Measurements from ENCODE around the gene GNMT.

Gene GNMT

DNA sequence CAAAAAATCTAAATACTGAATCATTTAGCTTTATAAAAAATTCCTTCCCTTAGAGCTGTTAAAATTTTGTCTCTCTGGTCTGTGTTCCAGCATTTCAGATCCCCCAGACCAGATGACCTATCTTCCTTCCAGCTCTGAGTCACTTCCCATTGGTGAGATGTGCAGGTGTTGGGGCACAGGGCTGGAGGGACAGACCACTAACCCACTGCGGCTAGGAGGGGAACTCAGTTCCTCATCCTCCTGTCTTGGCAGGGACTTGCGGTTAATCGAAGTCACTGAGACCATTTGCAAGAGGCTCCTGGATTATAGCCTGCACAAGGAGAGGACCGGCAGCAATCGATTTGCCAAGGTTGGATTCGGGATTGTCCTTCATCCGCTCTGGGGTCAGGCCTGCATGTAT, 25.2 kb upstream of the GNMT start:
- POLR2A ChIA-PET = no interaction called here
- peak; percentile 25 to 66 (median 65) for DNase-seq
- H3K4me3 ChIP-seq (ENCODE audit: control insufficient read depth in 1 of 7, extremely low read depth in 1 of 7, insufficient read depth in 4 of 7, low read depth in 2 of 7, low read length in 6 of 7) = peak overlapping the region in 1 of 7 experiments; percentile 36
- H3K27ac ChIP-seq (ENCODE audit: insufficient read depth in 1 of 2, low read depth in 1 of 2, low read length in 2 of 2, poor library complexity in 1 of 2, severe bottlenecking in 2 of 2) = no peak overlapping the region
- peaks cover 21 to 74% (median 48%) of the 10 kb centered on the region in 4 experiments for H3K36me3 ChIP-seq (ENCODE audit: control insufficient read depth in 4 of 4, insufficient read depth in 4 of 4, low read length in 3 of 4)
- 83% methylated on average over 7 of the region's 7 CpGs for WGBS (ENCODE audit: insufficient coverage)
- no peaks in the 10 kb centered on the region for H3K27me3 ChIP-seq (replicated peaks in 2 of 5; ENCODE audit: control insufficient read depth in 4 of 5, insufficient read depth in 5 of 5, low read length in 4 of 5)
- CTCF ChIA-PET = no interaction called here
- H3K9me3 ChIP-seq (ENCODE audit: control extremely low read depth in 1 of 5, control insufficient read depth in 4 of 5, insufficient read depth in 2 of 5, low read depth in 1 of 5, low read length in 4 of 5) = no peaks in the 10 kb centered on the region
- H3K4me1 ChIP-seq (ENCODE audit: control extremely low read depth in 1 of 4, control insufficient read depth in 4 of 4, insufficient read depth in 4 of 4, low read length in 3 of 4) = peaks cover 16 to 56% (median 42%) of the 10 kb centered on the region in 4 experiments

DNA sequence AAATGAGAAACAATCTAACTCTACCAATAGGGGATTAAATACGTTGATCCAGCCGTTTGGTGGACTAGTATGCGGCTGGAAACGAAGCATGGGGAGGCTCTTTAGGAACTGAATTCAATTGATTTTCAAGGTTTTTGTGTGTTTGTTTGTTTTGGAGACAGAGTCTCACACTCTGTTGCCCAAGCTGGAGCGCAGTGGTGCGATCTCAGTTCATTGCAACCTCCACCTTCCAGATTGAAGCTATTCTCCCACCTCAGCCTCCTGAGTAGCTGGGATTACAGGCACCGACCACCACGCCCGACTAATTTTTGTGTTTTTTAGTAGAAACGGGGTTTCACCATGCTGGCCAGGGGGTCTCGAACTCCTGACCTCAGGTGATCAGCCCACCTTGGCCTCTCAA, 24.2 kb upstream of the GNMT start:
- peaks cover 21 to 81% (median 55%) of the 10 kb centered on the region in 4 experiments for H3K36me3 ChIP-seq (ENCODE audit: control insufficient read depth in 4 of 4, insufficient read depth in 4 of 4, low read length in 3 of 4)
- 97% methylated on average over 5 of the region's 11 CpGs for WGBS (ENCODE audit: insufficient coverage)
- no peaks in the 10 kb centered on the region for H3K9me3 ChIP-seq (ENCODE audit: control extremely low read depth in 1 of 5, control insufficient read depth in 4 of 5, insufficient read depth in 2 of 5, low read depth in 1 of 5, low read length in 4 of 5)
- peaks cover 9 to 45% (median 32%) of the 10 kb centered on the region in 4 experiments for H3K4me1 ChIP-seq (ENCODE audit: control extremely low read depth in 1 of 4, control insufficient read depth in 4 of 4, insufficient read depth in 4 of 4, low read length in 3 of 4)
- no peaks in the 10 kb centered on the region for H3K27me3 ChIP-seq (replicated peaks in 2 of 5; ENCODE audit: control insufficient read depth in 4 of 5, insufficient read depth in 5 of 5, low read length in 4 of 5)
- ChIA-PET POLR2A (no interaction called here), CTCF (interaction anchor here (0.9 to 1.0 kb wide), 2 partner anchors 24 to 233 kb away, joined by 3 to 5 read pairs; no protein-coding TSS in a partner anchor)
- no peak for DNase-seq
- H3K27ac ChIP-seq (ENCODE audit: insufficient read depth in 1 of 2, low read depth in 1 of 2, low read length in 2 of 2, poor library complexity in 1 of 2, severe bottlenecking in 2 of 2) = no peak overlapping the region
- no peak overlapping the region for H3K4me3 ChIP-seq (ENCODE audit: control insufficient read depth in 1 of 7, extremely low read depth in 1 of 7, insufficient read depth in 4 of 7, low read depth in 2 of 7, low read length in 6 of 7)

DNA sequence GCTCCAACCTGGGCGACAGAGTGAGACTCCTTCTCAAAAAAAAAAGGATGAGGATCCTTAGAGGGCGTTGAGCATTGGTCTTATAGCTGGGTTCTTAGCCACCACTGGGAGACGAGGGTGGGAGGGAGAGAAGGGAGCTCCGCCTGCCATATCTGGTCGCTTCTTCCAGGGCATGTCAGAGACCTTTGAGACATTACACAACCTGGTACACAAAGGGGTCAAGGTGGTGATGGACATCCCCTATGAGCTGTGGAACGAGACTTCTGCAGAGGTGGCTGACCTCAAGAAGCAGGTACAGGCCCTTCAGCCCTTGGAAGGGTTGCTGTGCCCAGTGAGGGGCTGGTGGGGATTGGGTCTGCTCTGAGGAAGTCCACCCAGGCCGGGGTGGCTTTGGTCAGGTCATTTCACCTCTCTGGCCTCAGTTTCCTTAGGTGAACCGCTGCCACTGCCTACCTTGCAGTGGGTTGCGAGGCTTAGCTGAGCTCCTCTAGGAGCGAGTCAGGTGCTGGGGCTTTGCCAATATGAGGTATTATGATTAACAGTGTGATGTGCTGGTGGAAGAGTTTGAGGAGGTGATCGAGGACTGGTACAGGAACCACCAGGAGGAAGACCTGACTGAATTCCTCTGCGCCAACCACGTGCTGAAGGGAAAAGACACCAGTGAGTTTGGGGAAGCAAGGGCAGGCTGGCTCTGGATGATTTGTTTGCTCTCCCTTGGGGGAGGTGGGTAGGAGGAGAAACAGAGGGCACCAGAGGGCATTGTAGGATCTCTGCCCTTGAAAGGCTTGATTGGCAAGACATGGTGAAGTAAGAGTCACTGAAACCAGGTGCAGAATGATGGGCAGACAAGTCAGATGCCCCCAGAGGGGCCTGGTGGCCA, 22.8 kb upstream of the GNMT start:
- peaks cover 6 to 32% (median 19%) of the 10 kb centered on the region in 4 experiments for H3K4me1 ChIP-seq (ENCODE audit: control extremely low read depth in 1 of 4, control insufficient read depth in 4 of 4, insufficient read depth in 4 of 4, low read length in 3 of 4)
- WGBS (ENCODE audit: insufficient coverage) = 95% methylated on average over 12 of the region's 13 CpGs
- H3K27me3 ChIP-seq (replicated peaks in 2 of 5; ENCODE audit: control insufficient read depth in 4 of 5, insufficient read depth in 5 of 5, low read length in 4 of 5) = no peaks in the 10 kb centered on the region
- peaks cover 21 to 73% (median 51%) of the 10 kb centered on the region in 4 experiments for H3K36me3 ChIP-seq (ENCODE audit: control insufficient read depth in 4 of 4, insufficient read depth in 4 of 4, low read length in 3 of 4)
- H3K9me3 ChIP-seq (ENCODE audit: control extremely low read depth in 1 of 5, control insufficient read depth in 4 of 5, insufficient read depth in 2 of 5, low read depth in 1 of 5, low read length in 4 of 5) = no peaks in the 10 kb centered on the region
- H3K4me3 ChIP-seq (ENCODE audit: control insufficient read depth in 1 of 7, extremely low read depth in 1 of 7, insufficient read depth in 4 of 7, low read depth in 2 of 7, low read length in 6 of 7) = no peak overlapping the region
- H3K27ac ChIP-seq (ENCODE audit: insufficient read depth in 1 of 2, low read depth in 1 of 2, low read length in 2 of 2, poor library complexity in 1 of 2, severe bottlenecking in 2 of 2) = no peak overlapping the region
- POLR2A ChIA-PET = interaction anchor here (0.6 kb wide), 1 partner anchor 9 kb away, joined by 3 read pairs; no protein-coding TSS in a partner anchor
- DNase-seq = no peak
- CTCF ChIA-PET = interaction anchor here (0.9 to 1.6 kb wide), 4 partner anchors 9 to 232 kb away, joined by 3 to 5 read pairs (median 4); no protein-coding TSS in a partner anchor

DNA sequence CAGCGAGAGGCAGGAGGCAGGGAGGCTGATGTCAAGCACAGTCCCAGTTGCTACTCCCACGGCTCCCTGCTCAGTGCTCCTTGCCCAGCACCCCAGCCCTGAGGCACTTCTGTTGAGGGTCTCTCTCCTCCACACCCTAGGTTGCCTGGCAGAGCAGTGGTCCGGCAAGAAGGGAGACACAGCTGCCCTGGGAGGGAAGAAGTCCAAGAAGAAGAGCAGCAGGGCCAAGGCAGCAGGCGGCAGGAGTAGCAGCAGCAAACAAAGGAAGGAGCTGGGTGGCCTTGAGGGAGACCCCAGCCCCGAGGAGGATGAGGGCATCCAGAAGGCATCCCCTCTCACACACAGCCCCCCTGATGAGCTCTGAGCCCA, 22.1 kb upstream of the GNMT start:
- Histone ChIP-seq H3K36me3 (ENCODE audit: control insufficient read depth in 4 of 4, insufficient read depth in 4 of 4, low read length in 3 of 4) (peaks cover 21 to 70% (median 52%) of the 10 kb centered on the region in 4 experiments), H3K4me1 (ENCODE audit: control extremely low read depth in 1 of 4, control insufficient read depth in 4 of 4, insufficient read depth in 4 of 4, low read length in 3 of 4) (peaks cover 5 to 26% (median 13%) of the 10 kb centered on the region in 4 experiments), H3K4me3 (ENCODE audit: control insufficient read depth in 1 of 7, extremely low read depth in 1 of 7, insufficient read depth in 4 of 7, low read depth in 2 of 7, low read length in 6 of 7) (no peak overlapping the region), H3K27me3 (replicated peaks in 2 of 5; ENCODE audit: control insufficient read depth in 4 of 5, insufficient read depth in 5 of 5, low read length in 4 of 5) (no peaks in the 10 kb centered on the region), H3K27ac (ENCODE audit: insufficient read depth in 1 of 2, low read depth in 1 of 2, low read length in 2 of 2, poor library complexity in 1 of 2, severe bottlenecking in 2 of 2) (no peak overlapping the region), H3K9me3 (ENCODE audit: control extremely low read depth in 1 of 5, control insufficient read depth in 4 of 5, insufficient read depth in 2 of 5, low read depth in 1 of 5, low read length in 4 of 5) (no peaks in the 10 kb centered on the region)
- ChIA-PET POLR2A (interaction anchor here (1.5 kb wide), 1 partner anchor 46 kb away, joined by 3 read pairs; the partner anchor contains the start of gene PPP2R5D), CTCF (interaction anchor here (1.6 kb wide), 1 partner anchor 8 kb away, joined by 4 read pairs; no protein-coding TSS in a partner anchor)
- 100% methylated on average over 2 of the region's 5 CpGs for WGBS (ENCODE audit: insufficient coverage)
- DNase-seq = no peak

DNA sequence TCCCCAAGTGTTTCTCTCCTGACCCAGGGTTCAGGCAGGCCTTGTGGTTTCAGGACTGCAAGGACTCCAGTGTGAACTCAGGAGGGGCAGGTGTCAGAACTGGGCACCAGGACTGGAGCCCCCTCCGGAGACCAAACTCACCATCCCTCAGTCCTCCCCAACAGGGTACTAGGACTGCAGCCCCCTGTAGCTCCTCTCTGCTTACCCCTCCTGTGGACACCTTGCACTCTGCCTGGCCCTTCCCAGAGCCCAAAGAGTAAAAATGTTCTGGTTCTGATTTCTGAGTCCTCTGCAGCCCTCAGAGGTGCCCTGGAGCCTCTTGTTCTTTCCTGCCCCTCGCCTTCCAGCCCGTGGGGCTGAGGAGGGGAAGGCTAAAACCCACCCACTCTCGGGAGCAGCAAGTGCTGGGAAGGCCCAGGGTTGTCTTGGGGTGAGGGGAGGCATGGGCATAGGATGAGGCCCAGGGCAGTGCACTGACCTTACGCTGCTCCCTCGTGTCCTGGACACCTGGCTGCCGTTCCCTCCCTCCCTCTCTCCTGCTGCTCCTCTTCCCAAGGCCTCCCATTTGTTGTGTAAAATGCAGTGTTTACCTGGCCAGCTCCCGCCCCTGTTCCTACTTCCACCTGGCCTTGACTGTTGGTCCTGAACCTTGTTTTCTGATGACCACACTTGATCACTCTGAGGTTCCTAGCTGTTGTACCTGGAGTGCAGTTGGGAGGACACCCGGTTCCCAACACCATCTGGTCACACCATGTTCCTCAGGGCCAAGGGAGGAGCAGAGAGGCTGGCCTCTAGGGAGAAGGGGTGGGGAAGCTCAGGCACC, 21.4 kb upstream of the GNMT start:
- H3K4me1 ChIP-seq (ENCODE audit: control extremely low read depth in 1 of 4, control insufficient read depth in 4 of 4, insufficient read depth in 4 of 4, low read length in 3 of 4) = peaks cover 3 to 18% (median 12%) of the 10 kb centered on the region in 4 experiments
- H3K9me3 ChIP-seq (ENCODE audit: control extremely low read depth in 1 of 5, control insufficient read depth in 4 of 5, insufficient read depth in 2 of 5, low read depth in 1 of 5, low read length in 4 of 5) = no peaks in the 10 kb centered on the region
- no peak for DNase-seq
- H3K4me3 ChIP-seq (ENCODE audit: control insufficient read depth in 1 of 7, extremely low read depth in 1 of 7, insufficient read depth in 4 of 7, low read depth in 2 of 7, low read length in 6 of 7) = no peak overlapping the region
- ChIA-PET POLR2A (interaction anchor here (1.5 kb wide), 1 partner anchor 45 kb away, joined by 3 read pairs; the partner anchor contains the start of gene PPP2R5D), CTCF (interaction anchor here (1.3 kb wide), 1 partner anchor 37 kb away, joined by 3 read pairs; no protein-coding TSS in a partner anchor)
- no peaks in the 10 kb centered on the region for H3K27me3 ChIP-seq (replicated peaks in 2 of 5; ENCODE audit: control insufficient read depth in 4 of 5, insufficient read depth in 5 of 5, low read length in 4 of 5)
- 96% methylated on average over 8 of the region's 9 CpGs for WGBS (ENCODE audit: insufficient coverage)
- H3K27ac ChIP-seq (ENCODE audit: insufficient read depth in 1 of 2, low read depth in 1 of 2, low read length in 2 of 2, poor library complexity in 1 of 2, severe bottlenecking in 2 of 2) = peak overlapping the region in 1 of 2 experiments; percentile 16
- peaks cover 19 to 71% (median 55%) of the 10 kb centered on the region in 4 experiments for H3K36me3 ChIP-seq (ENCODE audit: control insufficient read depth in 4 of 4, insufficient read depth in 4 of 4, low read length in 3 of 4)

DNA sequence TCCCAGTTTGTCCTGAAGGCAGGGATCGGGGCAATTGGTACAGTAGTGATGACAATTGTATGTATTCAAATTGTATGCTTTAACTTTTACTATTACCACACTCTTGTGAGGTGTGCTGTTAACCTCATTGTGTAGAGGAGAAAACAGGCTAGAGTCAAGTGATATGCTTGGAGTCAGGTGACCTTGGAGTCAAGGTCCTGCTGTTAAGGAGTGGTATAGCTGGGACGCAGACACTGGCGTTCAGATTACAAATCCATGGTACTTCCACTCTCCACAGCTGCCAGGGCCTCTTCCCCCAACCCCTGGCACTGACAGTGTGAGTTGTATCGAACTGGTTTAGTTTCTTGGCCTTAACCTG, 20.8 kb upstream of the GNMT start:
- Histone ChIP-seq H3K4me1 (ENCODE audit: control extremely low read depth in 1 of 4, control insufficient read depth in 4 of 4, insufficient read depth in 4 of 4, low read length in 3 of 4) (peaks cover 0 to 12% (median 7%) of the 10 kb centered on the region in 4 experiments), H3K36me3 (ENCODE audit: control insufficient read depth in 4 of 4, insufficient read depth in 4 of 4, low read length in 3 of 4) (peaks cover 19 to 66% (median 51%) of the 10 kb centered on the region in 4 experiments), H3K4me3 (ENCODE audit: control insufficient read depth in 1 of 7, extremely low read depth in 1 of 7, insufficient read depth in 4 of 7, low read depth in 2 of 7, low read length in 6 of 7) (no peak overlapping the region), H3K27ac (ENCODE audit: insufficient read depth in 1 of 2, low read depth in 1 of 2, low read length in 2 of 2, poor library complexity in 1 of 2, severe bottlenecking in 2 of 2) (peak overlapping the region in 1 of 2 experiments; percentile 11), H3K27me3 (replicated peaks in 2 of 5; ENCODE audit: control insufficient read depth in 4 of 5, insufficient read depth in 5 of 5, low read length in 4 of 5) (no peaks in the 10 kb centered on the region), H3K9me3 (ENCODE audit: control extremely low read depth in 1 of 5, control insufficient read depth in 4 of 5, insufficient read depth in 2 of 5, low read depth in 1 of 5, low read length in 4 of 5) (no peaks in the 10 kb centered on the region)
- CTCF ChIA-PET = interaction anchor here (1.3 to 1.5 kb wide), 2 partner anchors 22 to 38 kb away, joined by 3 read pairs; no protein-coding TSS in a partner anchor
- DNase-seq = no peak
- WGBS (ENCODE audit: insufficient coverage) = 94% methylated on average over 2 of the region's 4 CpGs
- POLR2A ChIA-PET = interaction anchor here (1.5 kb wide), 1 partner anchor 44 kb away, joined by 3 read pairs; the partner anchor contains the start of gene PPP2R5D

All from common myeloid progenitor, CD34-positive (primary cell).